Right lobe of liver (tissue), 6 donors: ENCODE data around the gene CAMTA1. TPM values are rescaled to one million over a fixed set of nuclear protein-coding genes. Genes with fewer than 3 reads are reported as not detected.

Source experiments
- ATAC-seq, 4 donors: fragments of 200-7000 bp; cut with Tn5 transposase; one replicate each; pipeline ENCODE4 v1.9.1; 2020; ENCODE audit warnings: mild to moderate bottlenecking in 4 of 4, moderate library complexity in 4 of 4
- DNase-seq, 3 donors: peaks; one replicate each; pipeline ENCODE4 v3.0.0-alpha.2; 2020
- H3K27ac ChIP-seq, 3 donors: fragments of 200-600 bp; one replicate each; pipeline ENCODE4 v1.8.0; 2022
- H3K27me3 ChIP-seq, 2 donors: fragments of 200-600 bp; one replicate each; pipeline ENCODE4 v1.8.0; 2022
- H3K36me3 ChIP-seq, 4 donors: fragments of 200-600 bp; sonication (generic) in 1 of 4; one replicate each; pipeline versions ENCODE4 v1.5.1 to v1.8.0; 2017 to 2022; ENCODE audit warnings: control low read depth in 1 of 4
- H3K4me1 ChIP-seq, 4 donors: fragments of 200-600 bp; sonication (generic) in 1 of 4; one replicate each; pipeline versions ENCODE4 v1.5.1 to v1.8.0; 2017 to 2022; ENCODE audit warnings: control low read depth in 1 of 4
- H3K4me3 ChIP-seq, 3 donors: fragments of 200-600 bp; one replicate each; pipeline ENCODE4 v1.8.0; 2022
- H3K9me3 ChIP-seq, 4 donors: fragments of 200-600 bp; sonication (generic) in 1 of 4; one replicate each; pipeline versions ENCODE4 v1.5.1 to v1.8.0; 2017 to 2022; ENCODE audit warnings: control low read depth in 1 of 4
- CTCF ChIP-seq, 4 donors: fragments of 200-600 bp in 3 of 4; fragments of 450-650 bp in 1 of 4; IDR thresholded peaks; one replicate each; pipeline versions ENCODE4 v1.5.1 to v1.8.0; 2016 to 2022; ENCODE audit warnings: antibody characterized with exemption in 4 of 4, mild to moderate bottlenecking in 2 of 4
- POLR2A ChIP-seq: fragments of 450-650 bp; IDR thresholded peaks from one replicate; pipeline ENCODE4 v1.6.1; 2017; ENCODE audit warnings: antibody characterized with exemption, mild to moderate bottlenecking
- WGBS: methylation state at CpG from one replicate; pipeline ENCODE4 v1.1.6; 2018; ENCODE audit warnings: low coverage, low lambda C conversion rate; ENCODE audit not compliant: insufficient coverage; ENCODE audit errors: missing lambda C conversion rate; 5-methylcytosine and 5-hydroxymethylcytosine counted together
- intact Hi-C, 2 donors: fragments of 100-400 bp; cut with DNase I; formaldehyde crosslinking; loops; one replicate each; pipeline versions ENCODE4 v1.11.2 to v1.14.1; 2022
- total RNA-seq, 6 experiments: library from RNA; depleted of rRNA in 2 of 6; stranded (reverse); fragments of >200 nt in 2 of 6; fragmentation: NEBNext Ultra II Directional in 3 of 6; extraction: Animal tissue kit (Norgen Biotek cat#: 25700) in 3 of 6; gene quantifications; one replicate each; pipeline versions ENCODE4 v1.1.0 to v1.2.4, GENCODE V29; 2016 to 2023
- donor health status: DM: no; HTN: yes; CAD: no.
- donor health status: DM: no; HTN: no; CAD: no.
- donor health status: DM: no; HTN: no; CAD: no.
- donor health status: DM: no; HTN: yes; CAD: no.
- donor health status: DM: no; HTN: yes; CAD: no.

Gene CAMTA1
- total RNA-seq, 6 experiments from 2014 or later, result 32.3 to 49.4 (median 37.2) TPM

GRCh38 chr1:7629011-7629410 is 843.8 kb downstream of the CAMTA1 start:
- Histone ChIP-seq H3K27ac (no peak overlapping the region), H3K4me3 (no peak overlapping the region), H3K36me3 (no peaks in the 10 kb centered on the region), H3K9me3 (no peaks in the 10 kb centered on the region), H3K27me3 (no peaks in the 10 kb centered on the region), H3K4me1 (peaks cover 0 to 10% (median 0%) of the 10 kb centered on the region in 4 donors)
- WGBS, result 60% methylated on average over 2 of the region's 8 CpGs
- DNase-seq (no peak), ATAC-seq (no peak)
- no peak for TF ChIP-seq POLR2A
- no peak for TF ChIP-seq CTCF (IDR thresholded peaks at IDR 0.05)
- intact Hi-C loops, result no loop called here

- intact Hi-C loops, result no loop called here
- Histone ChIP-seq H3K36me3 (no peaks in the 10 kb centered on the region), H3K4me3 (no peak overlapping the region), H3K27ac (no peak overlapping the region), H3K4me1 (peaks cover 0 to 10% (median 0%) of the 10 kb centered on the region in 4 donors), H3K27me3 (no peaks in the 10 kb centered on the region), H3K9me3 (no peaks in the 10 kb centered on the region)
- DNase-seq, result no peak
- ATAC-seq, result peak in 1 of 4 donors; percentile 34
- TF ChIP-seq CTCF (IDR thresholded peaks at IDR 0.05), result no peak
- no peak for TF ChIP-seq POLR2A
- WGBS, result 53% methylated on average over 22 of the region's 22 CpGs
Measured at GRCh38 chr1:7629465-7630195, 844.4 kb downstream of the CAMTA1 start.

- intact Hi-C loops, result no loop called here
- Histone ChIP-seq H3K27me3 (no peaks in the 10 kb centered on the region), H3K4me3 (no peak overlapping the region), H3K4me1 (peaks cover 0 to 10% (median 0%) of the 10 kb centered on the region in 4 donors), H3K36me3 (no peaks in the 10 kb centered on the region), H3K27ac (no peak overlapping the region), H3K9me3 (no peaks in the 10 kb centered on the region)
- no peak for ATAC-seq
- DNase-seq, result no peak
- TF ChIP-seq POLR2A, result no peak
- no peak for TF ChIP-seq CTCF (IDR thresholded peaks at IDR 0.05)
- 60% methylated on average over 4 of the region's 8 CpGs for WGBS
Measured at GRCh38 chr1:7630378-7630777, 845.1 kb downstream of the CAMTA1 start.

GRCh38 chr1:7632176-7632575 is 846.9 kb downstream of the CAMTA1 start:
- ATAC-seq (no peak), DNase-seq (no peak)
- WGBS, result 53% methylated on average over 9 of the region's 16 CpGs
- Histone ChIP-seq H3K9me3 (no peaks in the 10 kb centered on the region), H3K27ac (no peak overlapping the region), H3K27me3 (no peaks in the 10 kb centered on the region), H3K36me3 (no peaks in the 10 kb centered on the region), H3K4me3 (no peak overlapping the region), H3K4me1 (peaks cover 0 to 10% (median 0%) of the 10 kb centered on the region in 4 donors)
- no peak for TF ChIP-seq POLR2A
- no peak for TF ChIP-seq CTCF (IDR thresholded peaks at IDR 0.05)
- intact Hi-C loops, result no loop called here
